Measurements from ENCODE around the gene CNPY2. TPM values are rescaled to one million over a fixed set of nuclear protein-coding genes. Genes with fewer than 3 reads are reported as not detected.

The CNPY2 gene
- total and polyA plus RNA-seq, 2 of the 13 experiments (the other 11 are each of a cell fraction or from before 2014, with no cell fraction given) = 285 to 356 TPM

DNA sequence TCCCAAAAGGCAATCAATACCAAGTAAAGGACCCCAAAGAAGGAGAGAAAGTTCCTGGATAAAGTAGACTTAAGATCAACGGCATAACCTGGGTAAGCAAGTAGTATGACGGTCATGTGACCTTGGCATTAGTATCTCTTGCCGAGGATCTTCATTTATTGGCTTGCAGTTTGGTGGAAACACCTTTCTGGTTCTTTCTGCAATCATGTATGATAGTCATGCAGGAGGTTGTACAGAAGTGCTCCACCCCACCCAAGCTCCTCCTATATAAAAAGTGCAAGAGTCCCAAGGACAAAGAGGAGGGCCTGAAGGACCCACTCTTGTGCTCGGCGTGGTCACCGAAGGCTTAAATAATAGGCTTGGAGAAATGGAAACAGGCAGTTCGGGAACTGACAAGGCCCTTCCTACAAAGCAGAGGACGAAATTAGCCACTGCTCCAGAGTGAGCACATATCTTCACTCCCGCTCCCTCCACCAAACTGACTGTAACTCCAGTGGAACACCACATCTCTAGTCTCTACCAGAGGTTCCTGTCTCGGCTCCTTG is 16.4 kb downstream of the CNPY2 start (continued):
- TF ChIP-seq U2AF1 (optimal IDR thresholded peaks at IDR 0.05; ENCODE audit: low read depth, low read length) = no peak
- TF ChIP-seq ZFY (CRISPR knock-in tag; IDR thresholded peaks at IDR 0.05) = no peak
- TF ChIP-seq ZNF775 (CRISPR knock-in tag; IDR thresholded peaks at IDR 0.05; ENCODE audit: borderline replicate concordance) = no peak
- no peak for TF ChIP-seq NFKB2 (CRISPR knock-in tag; IDR thresholded peaks at IDR 0.05; ENCODE audit: borderline replicate concordance)
- TF ChIP-seq HMGXB3 (CRISPR knock-in tag; IDR thresholded peaks at IDR 0.05; ENCODE audit: borderline replicate concordance) = no peak
- TF ChIP-seq, protein P1, sequence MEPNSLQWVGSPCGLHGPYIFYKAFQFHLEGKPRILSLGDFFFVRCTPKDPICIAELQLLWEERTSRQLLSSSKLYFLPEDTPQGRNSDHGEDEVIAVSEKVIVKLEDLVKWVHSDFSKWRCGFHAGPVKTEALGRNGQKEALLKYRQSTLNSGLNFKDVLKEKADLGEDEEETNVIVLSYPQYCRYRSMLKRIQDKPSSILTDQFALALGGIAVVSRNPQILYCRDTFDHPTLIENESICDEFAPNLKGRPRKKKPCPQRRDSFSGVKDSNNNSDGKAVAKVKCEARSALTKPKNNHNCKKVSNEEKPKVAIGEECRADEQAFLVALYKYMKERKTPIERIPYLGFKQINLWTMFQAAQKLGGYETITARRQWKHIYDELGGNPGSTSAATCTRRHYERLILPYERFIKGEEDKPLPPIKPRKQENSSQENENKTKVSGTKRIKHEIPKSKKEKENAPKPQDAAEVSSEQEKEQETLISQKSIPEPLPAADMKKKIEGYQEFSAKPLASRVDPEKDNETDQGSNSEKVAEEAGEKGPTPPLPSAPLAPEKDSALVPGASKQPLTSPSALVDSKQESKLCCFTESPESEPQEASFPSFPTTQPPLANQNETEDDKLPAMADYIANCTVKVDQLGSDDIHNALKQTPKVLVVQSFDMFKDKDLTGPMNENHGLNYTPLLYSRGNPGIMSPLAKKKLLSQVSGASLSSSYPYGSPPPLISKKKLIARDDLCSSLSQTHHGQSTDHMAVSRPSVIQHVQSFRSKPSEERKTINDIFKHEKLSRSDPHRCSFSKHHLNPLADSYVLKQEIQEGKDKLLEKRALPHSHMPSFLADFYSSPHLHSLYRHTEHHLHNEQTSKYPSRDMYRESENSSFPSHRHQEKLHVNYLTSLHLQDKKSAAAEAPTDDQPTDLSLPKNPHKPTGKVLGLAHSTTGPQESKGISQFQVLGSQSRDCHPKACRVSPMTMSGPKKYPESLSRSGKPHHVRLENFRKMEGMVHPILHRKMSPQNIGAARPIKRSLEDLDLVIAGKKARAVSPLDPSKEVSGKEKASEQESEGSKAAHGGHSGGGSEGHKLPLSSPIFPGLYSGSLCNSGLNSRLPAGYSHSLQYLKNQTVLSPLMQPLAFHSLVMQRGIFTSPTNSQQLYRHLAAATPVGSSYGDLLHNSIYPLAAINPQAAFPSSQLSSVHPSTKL (CRISPR knock-in tag; IDR thresholded peaks at IDR 0.05) = 0 out of 2 replicates have a peak, but pooled peaks have one; percentile 4
- TF ChIP-seq, protein P2, sequence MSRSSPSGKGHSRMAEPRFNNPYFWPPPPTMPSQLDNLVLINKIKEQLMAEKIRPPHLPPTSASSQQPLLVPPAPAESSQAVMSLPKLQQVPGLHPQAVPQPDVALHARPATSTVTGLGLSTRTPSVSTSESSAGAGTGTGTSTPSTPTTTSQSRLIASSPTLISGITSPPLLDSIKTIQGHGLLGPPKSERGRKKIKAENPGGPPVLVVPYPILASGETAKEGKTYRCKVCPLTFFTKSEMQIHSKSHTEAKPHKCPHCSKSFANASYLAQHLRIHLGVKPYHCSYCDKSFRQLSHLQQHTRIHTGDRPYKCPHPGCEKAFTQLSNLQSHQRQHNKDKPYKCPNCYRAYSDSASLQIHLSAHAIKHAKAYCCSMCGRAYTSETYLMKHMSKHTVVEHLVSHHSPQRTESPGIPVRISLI (CRISPR knock-in tag; IDR thresholded peaks at IDR 0.05; ENCODE audit: borderline replicate concordance) = no peak
- TF ChIP-seq ZNF777 (CRISPR knock-in tag; IDR thresholded peaks at IDR 0.05) = no peak
- TF ChIP-seq TAF1 (CRISPR knock-in tag; IDR thresholded peaks at IDR 0.05) = no peak
- TF ChIP-seq ZNF3 (CRISPR knock-in tag; IDR thresholded peaks at IDR 0.05) = no peak
- TF ChIP-seq, protein P3, sequence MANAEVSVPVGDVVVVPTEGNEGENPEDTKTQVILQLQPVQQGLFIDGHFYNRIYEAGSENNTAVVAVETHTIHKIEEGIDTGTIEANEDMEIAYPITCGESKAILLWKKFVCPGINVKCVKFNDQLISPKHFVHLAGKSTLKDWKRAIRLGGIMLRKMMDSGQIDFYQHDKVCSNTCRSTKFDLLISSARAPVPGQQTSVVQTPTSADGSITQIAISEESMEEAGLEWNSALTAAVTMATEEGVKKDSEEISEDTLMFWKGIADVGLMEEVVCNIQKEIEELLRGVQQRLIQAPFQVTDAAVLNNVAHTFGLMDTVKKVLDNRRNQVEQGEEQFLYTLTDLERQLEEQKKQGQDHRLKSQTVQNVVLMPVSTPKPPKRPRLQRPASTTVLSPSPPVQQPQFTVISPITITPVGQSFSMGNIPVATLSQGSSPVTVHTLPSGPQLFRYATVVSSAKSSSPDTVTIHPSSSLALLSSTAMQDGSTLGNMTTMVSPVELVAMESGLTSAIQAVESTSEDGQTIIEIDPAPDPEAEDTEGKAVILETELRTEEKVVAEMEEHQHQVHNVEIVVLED (CRISPR knock-in tag; IDR thresholded peaks at IDR 0.05; ENCODE audit: borderline replicate concordance) = no peak
- peak; percentile 2; the same call in 1 of the 2 replicates for TF ChIP-seq ZNF605 (CRISPR knock-in tag; IDR thresholded peaks at IDR 0.05)
- no peak for TF ChIP-seq SNRNP70 (IDR thresholded peaks at IDR 0.05; ENCODE audit: low read depth, low read length)
- TF ChIP-seq HDAC1 (CRISPR knock-in tag; IDR thresholded peaks at IDR 0.05) = no peak
- TF ChIP-seq KAT8 (CRISPR knock-in tag; IDR thresholded peaks at IDR 0.05) = no peak
- TF ChIP-seq ZNF768 (CRISPR knock-in tag; IDR thresholded peaks at IDR 0.05) = no peak
- TF ChIP-seq, protein P4, sequence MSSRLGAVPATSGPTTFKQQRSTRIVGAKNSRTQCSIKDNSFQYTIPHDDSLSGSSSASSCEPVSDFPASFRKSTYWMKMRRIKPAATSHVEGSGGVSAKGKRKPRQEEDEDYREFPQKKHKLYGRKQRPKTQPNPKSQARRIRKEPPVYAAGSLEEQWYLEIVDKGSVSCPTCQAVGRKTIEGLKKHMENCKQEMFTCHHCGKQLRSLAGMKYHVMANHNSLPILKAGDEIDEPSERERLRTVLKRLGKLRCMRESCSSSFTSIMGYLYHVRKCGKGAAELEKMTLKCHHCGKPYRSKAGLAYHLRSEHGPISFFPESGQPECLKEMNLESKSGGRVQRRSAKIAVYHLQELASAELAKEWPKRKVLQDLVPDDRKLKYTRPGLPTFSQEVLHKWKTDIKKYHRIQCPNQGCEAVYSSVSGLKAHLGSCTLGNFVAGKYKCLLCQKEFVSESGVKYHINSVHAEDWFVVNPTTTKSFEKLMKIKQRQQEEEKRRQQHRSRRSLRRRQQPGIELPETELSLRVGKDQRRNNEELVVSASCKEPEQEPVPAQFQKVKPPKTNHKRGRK (CRISPR knock-in tag; IDR thresholded peaks at IDR 0.05) = no peak

Measured in HepG2 (cell line).